A549 (cell line): Measurements from ENCODE around the gene STX19. TPM values are rescaled to one million over a fixed set of nuclear protein-coding genes. Genes with fewer than 3 reads are reported as not detected.

ENCODE experiments used
- ATAC-seq, 2 experiments: fragments of 200-7000 bp in 1 of 2; fragments of >200 bp in 1 of 2; cut with Nextera tagmentation in 1 of 2; cut with Tn5 transposase in 1 of 2; 3 replicates each; pipeline versions ENCODE4 v1.8.0 to v1.9.1; 2018 to 2020; ENCODE audit warnings: mild to moderate bottlenecking in 1 of 2, moderate library complexity in 1 of 2
- CTCF ChIA-PET: fragments of 300-600 bp; sonication (Branson Sonifier 250); formaldehyde crosslinking; extraction: SDS; loops from one replicate; lab custom pipeline; 2021; ENCODE audit warnings: antibody characterized with exemption, inconsistent platforms; lab: Yijun Ruan, JAX
- POLR2A ChIA-PET: fragments of 350-600 bp; formaldehyde crosslinking; extraction: SDS; loops from one replicate; lab custom pipeline; 2021; ENCODE audit warnings: antibody characterized with exemption, inconsistent platforms; lab: Yijun Ruan, JAX
- DNase-seq, 2 experiments: peaks; one replicate each; pipeline versions ENCODE4 v3.0.0 to v3.0.0-alpha.2; 2011 to 2016; ENCODE audit warnings: low read depth in 1 of 2, low spot score in 1 of 2
- FAIRE-seq: peaks from 2 replicates; lab custom pipeline; 2011; peaks lifted over from hg19 to GRCh38; lab: Jason Lieb, UNC
- H3K27ac ChIP-seq, 2 experiments: fragments of >200 bp; sonication (Bioruptor Twin); formaldehyde crosslinking; 3 replicates each; pipeline ENCODE4 v1.5.1; 2016 to 2017
- H3K4me1 ChIP-seq: fragments of >200 bp; sonication (Bioruptor Twin); formaldehyde crosslinking; 3 replicates; pipeline ENCODE4 v1.6.1; 2016
- H3K4me2 ChIP-seq: fragments of >200 bp; sonication (Bioruptor Twin); formaldehyde crosslinking; 3 replicates; pipeline ENCODE4 v1.6.1; 2016
- H3K4me3 ChIP-seq: fragments of >200 bp; sonication (Bioruptor Twin); formaldehyde crosslinking; 3 replicates; pipeline ENCODE4 v1.5.1; 2016
- H3K9me3 ChIP-seq: fragments of >200 bp; sonication (Bioruptor Twin); formaldehyde crosslinking; 3 replicates; pipeline ENCODE4 v1.6.1; 2016
- CEBPB ChIP-seq, 2 experiments: fragments of >200 bp in 1 of 2; sonication (Bioruptor Twin) in 1 of 2; formaldehyde crosslinking in 1 of 2; IDR thresholded peaks; 2 replicates each; pipeline ENCODE4 v1.6.1; 2012 to 2016
- CHD4 ChIP-seq: fragments of 200-600 bp; sonication (generic); IDR thresholded peaks from 2 replicates; pipeline ENCODE4 v1.6.1; 2016; ENCODE audit warnings: antibody characterized with exemption, mild to moderate bottlenecking, borderline replicate concordance
- EHF ChIP-seq: fragments of 250-450 bp; sonication (Bioruptor Pico); IDR thresholded peaks from 2 replicates; pipeline ENCODE4 v1.5.0; 2020; ENCODE audit warnings: mild to moderate bottlenecking
- EP300 ChIP-seq, 2 experiments: fragments of >200 bp; sonication (Bioruptor Twin); formaldehyde crosslinking; IDR thresholded peaks; 2 replicates in 1 of 2; 3 replicates in 1 of 2; pipeline ENCODE4 v1.6.1; 2016 to 2017
- ESRRA ChIP-seq: fragments of 150-350 bp; IDR thresholded peaks from 2 replicates; pipeline ENCODE4 v1.6.1; 2014; ENCODE audit warnings: mild to moderate bottlenecking, low read length, borderline replicate concordance
- FOSL2 ChIP-seq, 2 experiments: fragments of 450-650 bp in 1 of 2; fragments of >200 bp in 1 of 2; sonication (Bioruptor Twin) in 1 of 2; formaldehyde crosslinking; IDR thresholded peaks; 2 replicates each; pipeline versions ENCODE4 v1.5.0 to v1.6.1; 2016 to 2020; ENCODE audit warnings: mild to moderate bottlenecking in 1 of 2, moderate library complexity in 1 of 2
- HDAC2 ChIP-seq: fragments of 200-600 bp; sonication (generic); IDR thresholded peaks from 2 replicates; pipeline ENCODE4 v1.6.1; 2016
- HEYL ChIP-seq: fragments of 250-450 bp; sonication (Bioruptor Pico); IDR thresholded peaks from 2 replicates; pipeline ENCODE4 v1.8.0; 2021; ENCODE audit warnings: mild to moderate bottlenecking, moderate library complexity
- HOXA7 ChIP-seq: fragments of 250-450 bp; sonication (Bioruptor Pico); IDR thresholded peaks from 2 replicates; pipeline ENCODE4 v1.5.0; 2020; ENCODE audit warnings: mild to moderate bottlenecking, moderate library complexity
- HOXB5 ChIP-seq: fragments of 250-450 bp; sonication (Bioruptor Pico); IDR thresholded peaks from 2 replicates; pipeline ENCODE4 v1.5.0; 2020; ENCODE audit warnings: mild to moderate bottlenecking, moderate library complexity
- JUN ChIP-seq, 2 experiments: fragments of >200 bp; sonication (Bioruptor Twin); formaldehyde crosslinking; IDR thresholded peaks; 2 replicates in 1 of 2; 3 replicates in 1 of 2; pipeline ENCODE4 v1.6.1; 2016 to 2017
- JUNB ChIP-seq: fragments of >200 bp; sonication (Bioruptor Twin); formaldehyde crosslinking; IDR thresholded peaks from 2 replicates; pipeline ENCODE4 v1.6.1; 2016
- KDM1A ChIP-seq: fragments of 200-600 bp; sonication (generic); IDR thresholded peaks from 2 replicates; pipeline ENCODE4 v1.6.1; 2016; ENCODE audit warnings: low read depth, mild to moderate bottlenecking
- MYC ChIP-seq: IDR thresholded peaks from 2 replicates; pipeline ENCODE4 v1.6.1; 2012; ENCODE audit warnings: mild to moderate bottlenecking, inconsistent platforms, low read length, improper control_type of control experiment, borderline replicate concordance
- NPAS2 ChIP-seq: fragments of 250-450 bp; sonication (Bioruptor Pico); IDR thresholded peaks from 2 replicates; pipeline ENCODE4 v1.8.0; 2022; ENCODE audit warnings: mild to moderate bottlenecking, moderate library complexity, borderline replicate concordance
- PHF8 ChIP-seq: fragments of 200-600 bp; sonication (generic); IDR thresholded peaks from 2 replicates; pipeline ENCODE4 v1.6.1; 2016; ENCODE audit warnings: low read depth, mild to moderate bottlenecking, antibody characterized with exemption, moderate library complexity, borderline replicate concordance
- POLR2A ChIP-seq: IDR thresholded peaks from 2 replicates; pipeline ENCODE4 v1.6.1; 2012; ENCODE audit warnings: mild to moderate bottlenecking, low read length
- RARB ChIP-seq: fragments of 250-450 bp; sonication (Bioruptor Pico); IDR thresholded peaks from 2 replicates; pipeline ENCODE4 v1.8.0; 2021; ENCODE audit warnings: mild to moderate bottlenecking, moderate library complexity
- RFX5 ChIP-seq: fragments of 450-650 bp; IDR thresholded peaks from 2 replicates; pipeline ENCODE4 v1.7.1; 2014; ENCODE audit warnings: antibody characterized with exemption, mild to moderate bottlenecking, moderate library complexity
- ZFP36 ChIP-seq: fragments of 450-650 bp; IDR thresholded peaks from 2 replicates; pipeline ENCODE4 v1.6.1; 2014; ENCODE audit warnings: borderline replicate concordance; ENCODE audit not compliant: partially characterized antibody
- WGBS: methylation state at CpG from one replicate; pipeline ENCODE4 v1.1.6; 2017; ENCODE audit errors: missing lambda C conversion rate; 5-methylcytosine and 5-hydroxymethylcytosine counted together
- polyA plus RNA-seq, 4 experiments: library from polyadenylated mRNA; depleted of rRNA in 3 of 4; stranded (reverse); fragments of >200 nt; fragmentation: RNase III in 1 of 4; extraction: RNeasy Plus Mini Kit Qiagen cat#74134 plus additional on column Dnase treatment in 1 of 4; gene quantifications; 2 replicates in 3 of 4; 3 replicates in 1 of 4; pipeline ENCODE4 v1.2.3, GENCODE V29; 2011 to 2017
- TF ChIP-seq, protein P1 (sequence below): fragments of >200 bp; sonication (Bioruptor Twin); formaldehyde crosslinking; IDR thresholded peaks from 3 replicates; pipeline ENCODE4 v1.5.1; 2016
- TF ChIP-seq, protein P2 (sequence below): fragments of 250-450 bp; sonication (Bioruptor Pico); IDR thresholded peaks from 2 replicates; pipeline ENCODE4 v1.5.0; 2020; ENCODE audit warnings: low read depth, mild to moderate bottlenecking, moderate library complexity
- TF ChIP-seq, protein P3 (sequence below): fragments of 200-600 bp; sonication (generic); IDR thresholded peaks from 2 replicates; pipeline ENCODE4 v1.6.1; 2016; ENCODE audit warnings: antibody characterized with exemption, mild to moderate bottlenecking, moderate library complexity
- TF ChIP-seq, protein P4 (sequence below): fragments of 450-650 bp; IDR thresholded peaks from 2 replicates; pipeline ENCODE4 v1.6.1; 2014; ENCODE audit warnings: antibody characterized with exemption
- TF ChIP-seq, protein P5 (sequence below): fragments of >200 bp; sonication (Bioruptor Twin); formaldehyde crosslinking; IDR thresholded peaks from 2 replicates; pipeline ENCODE4 v1.6.1; 2016
- TF ChIP-seq, protein P6 (sequence below): IDR thresholded peaks from 2 replicates; pipeline ENCODE4 v1.6.1; 2012

The STX19 gene
- polyA plus RNA-seq, 2 of the 4 experiments (the other 2 are of a cell fraction), result 0.17 TPM; not detected in 1

DNA sequence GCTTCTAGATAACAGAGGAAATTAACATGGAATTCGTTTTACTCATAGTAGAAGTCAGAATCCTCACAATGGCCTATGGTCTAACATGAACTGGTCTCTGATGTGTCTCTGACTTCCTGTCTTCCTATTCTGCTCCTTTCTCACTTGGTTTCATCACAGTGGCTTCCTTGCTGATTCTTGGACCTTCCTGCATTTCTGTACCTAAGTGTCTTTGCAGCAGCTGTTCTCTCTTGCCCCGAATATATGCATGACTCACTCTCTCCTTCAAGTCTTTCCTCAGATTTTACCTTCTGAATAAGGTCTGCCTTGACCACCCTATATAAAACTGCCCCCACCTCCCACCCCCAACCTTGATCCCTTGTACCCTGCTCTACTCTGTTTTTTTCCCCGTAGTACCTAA, 34.3 kb downstream of the STX19 start:
- TF ChIP-seq HOXB5 (CRISPR knock-in tag) (no peak), HOXA7 (CRISPR knock-in tag) (no peak), JUN (IDR thresholded peaks at IDR 0.05) (no peak), FOSL2 (IDR thresholded peaks at IDR 0.05) (no peak), FOSL2 (CRISPR knock-in tag; IDR thresholded peaks at IDR 0.05) (no peak), ESRRA (no peak), ZFP36 (no peak), JUNB (no peak), NPAS2 (no peak), HDAC2 (no peak), RFX5 (no peak), POLR2A (no peak), PHF8 (no peak), HEYL (CRISPR knock-in tag) (no peak), CHD4 (no peak)
- TF ChIP-seq, protein P1, sequence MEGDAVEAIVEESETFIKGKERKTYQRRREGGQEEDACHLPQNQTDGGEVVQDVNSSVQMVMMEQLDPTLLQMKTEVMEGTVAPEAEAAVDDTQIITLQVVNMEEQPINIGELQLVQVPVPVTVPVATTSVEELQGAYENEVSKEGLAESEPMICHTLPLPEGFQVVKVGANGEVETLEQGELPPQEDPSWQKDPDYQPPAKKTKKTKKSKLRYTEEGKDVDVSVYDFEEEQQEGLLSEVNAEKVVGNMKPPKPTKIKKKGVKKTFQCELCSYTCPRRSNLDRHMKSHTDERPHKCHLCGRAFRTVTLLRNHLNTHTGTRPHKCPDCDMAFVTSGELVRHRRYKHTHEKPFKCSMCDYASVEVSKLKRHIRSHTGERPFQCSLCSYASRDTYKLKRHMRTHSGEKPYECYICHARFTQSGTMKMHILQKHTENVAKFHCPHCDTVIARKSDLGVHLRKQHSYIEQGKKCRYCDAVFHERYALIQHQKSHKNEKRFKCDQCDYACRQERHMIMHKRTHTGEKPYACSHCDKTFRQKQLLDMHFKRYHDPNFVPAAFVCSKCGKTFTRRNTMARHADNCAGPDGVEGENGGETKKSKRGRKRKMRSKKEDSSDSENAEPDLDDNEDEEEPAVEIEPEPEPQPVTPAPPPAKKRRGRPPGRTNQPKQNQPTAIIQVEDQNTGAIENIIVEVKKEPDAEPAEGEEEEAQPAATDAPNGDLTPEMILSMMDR, result no peak
- TF ChIP-seq, protein P2, sequence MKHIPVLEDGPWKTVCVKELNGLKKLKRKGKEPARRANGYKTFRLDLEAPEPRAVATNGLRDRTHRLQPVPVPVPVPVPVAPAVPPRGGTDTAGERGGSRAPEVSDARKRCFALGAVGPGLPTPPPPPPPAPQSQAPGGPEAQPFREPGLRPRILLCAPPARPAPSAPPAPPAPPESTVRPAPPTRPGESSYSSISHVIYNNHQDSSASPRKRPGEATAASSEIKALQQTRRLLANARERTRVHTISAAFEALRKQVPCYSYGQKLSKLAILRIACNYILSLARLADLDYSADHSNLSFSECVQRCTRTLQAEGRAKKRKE, result no peak
- TF ChIP-seq, protein P3, sequence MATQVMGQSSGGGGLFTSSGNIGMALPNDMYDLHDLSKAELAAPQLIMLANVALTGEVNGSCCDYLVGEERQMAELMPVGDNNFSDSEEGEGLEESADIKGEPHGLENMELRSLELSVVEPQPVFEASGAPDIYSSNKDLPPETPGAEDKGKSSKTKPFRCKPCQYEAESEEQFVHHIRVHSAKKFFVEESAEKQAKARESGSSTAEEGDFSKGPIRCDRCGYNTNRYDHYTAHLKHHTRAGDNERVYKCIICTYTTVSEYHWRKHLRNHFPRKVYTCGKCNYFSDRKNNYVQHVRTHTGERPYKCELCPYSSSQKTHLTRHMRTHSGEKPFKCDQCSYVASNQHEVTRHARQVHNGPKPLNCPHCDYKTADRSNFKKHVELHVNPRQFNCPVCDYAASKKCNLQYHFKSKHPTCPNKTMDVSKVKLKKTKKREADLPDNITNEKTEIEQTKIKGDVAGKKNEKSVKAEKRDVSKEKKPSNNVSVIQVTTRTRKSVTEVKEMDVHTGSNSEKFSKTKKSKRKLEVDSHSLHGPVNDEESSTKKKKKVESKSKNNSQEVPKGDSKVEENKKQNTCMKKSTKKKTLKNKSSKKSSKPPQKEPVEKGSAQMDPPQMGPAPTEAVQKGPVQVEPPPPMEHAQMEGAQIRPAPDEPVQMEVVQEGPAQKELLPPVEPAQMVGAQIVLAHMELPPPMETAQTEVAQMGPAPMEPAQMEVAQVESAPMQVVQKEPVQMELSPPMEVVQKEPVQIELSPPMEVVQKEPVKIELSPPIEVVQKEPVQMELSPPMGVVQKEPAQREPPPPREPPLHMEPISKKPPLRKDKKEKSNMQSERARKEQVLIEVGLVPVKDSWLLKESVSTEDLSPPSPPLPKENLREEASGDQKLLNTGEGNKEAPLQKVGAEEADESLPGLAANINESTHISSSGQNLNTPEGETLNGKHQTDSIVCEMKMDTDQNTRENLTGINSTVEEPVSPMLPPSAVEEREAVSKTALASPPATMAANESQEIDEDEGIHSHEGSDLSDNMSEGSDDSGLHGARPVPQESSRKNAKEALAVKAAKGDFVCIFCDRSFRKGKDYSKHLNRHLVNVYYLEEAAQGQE, result no peak
- TF ChIP-seq, protein P4, sequence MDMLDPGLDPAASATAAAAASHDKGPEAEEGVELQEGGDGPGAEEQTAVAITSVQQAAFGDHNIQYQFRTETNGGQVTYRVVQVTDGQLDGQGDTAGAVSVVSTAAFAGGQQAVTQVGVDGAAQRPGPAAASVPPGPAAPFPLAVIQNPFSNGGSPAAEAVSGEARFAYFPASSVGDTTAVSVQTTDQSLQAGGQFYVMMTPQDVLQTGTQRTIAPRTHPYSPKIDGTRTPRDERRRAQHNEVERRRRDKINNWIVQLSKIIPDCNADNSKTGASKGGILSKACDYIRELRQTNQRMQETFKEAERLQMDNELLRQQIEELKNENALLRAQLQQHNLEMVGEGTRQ, result no peak
- TF ChIP-seq, protein P5, sequence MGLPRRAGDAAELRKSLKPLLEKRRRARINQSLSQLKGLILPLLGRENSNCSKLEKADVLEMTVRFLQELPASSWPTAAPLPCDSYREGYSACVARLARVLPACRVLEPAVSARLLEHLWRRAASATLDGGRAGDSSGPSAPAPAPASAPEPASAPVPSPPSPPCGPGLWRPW, result no peak
- Histone ChIP-seq H3K4me2 (no peak overlapping the region), H3K27ac (no peak overlapping the region), H3K4me1 (no peaks in the 10 kb centered on the region), H3K4me3 (no peak overlapping the region), H3K9me3 (no peaks in the 10 kb centered on the region)
- ChIA-PET CTCF (interaction anchor here (1.4 to 1.7 kb wide), 2 partner anchors 11 to 75 kb away, joined by 5 to 7 read pairs; no protein-coding TSS in a partner anchor), POLR2A (interaction anchor here (1.2 kb wide), 1 partner anchor 14 kb away, joined by 7 read pairs; no protein-coding TSS in a partner anchor)
- ATAC-seq (no peak), DNase-seq (no peak), FAIRE-seq (no peak)
- 73% methylated on average over 3 of the region's 3 CpGs for WGBS

DNA sequence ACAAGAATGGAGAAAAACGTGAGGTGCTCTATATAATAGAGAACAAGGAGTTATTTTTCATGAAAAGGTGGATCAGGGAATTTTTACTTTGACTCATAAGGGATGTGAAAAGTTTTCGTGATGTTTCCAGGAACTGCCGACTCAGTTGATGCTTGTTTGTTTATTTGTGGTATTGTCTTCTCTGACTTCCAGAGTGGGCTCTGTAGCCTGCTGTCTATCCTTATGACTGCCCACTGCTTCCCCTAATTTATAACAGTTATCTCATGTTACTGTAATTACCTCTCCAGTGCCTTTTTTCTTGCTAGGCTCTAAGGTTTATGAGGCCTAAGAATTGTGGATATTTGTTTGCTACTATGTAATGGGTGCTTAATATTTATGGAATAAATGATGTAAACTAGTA, 36.2 kb downstream of the STX19 start:
- no peaks in the 10 kb centered on the region for H3K9me3 ChIP-seq
- WGBS, result 80% methylated on average over 3 of the region's 3 CpGs
- no peak for ATAC-seq
- H3K4me2 ChIP-seq, result no peak overlapping the region
- ChIA-PET CTCF (no interaction called here), POLR2A (no interaction called here)
- H3K4me1 ChIP-seq, result peaks cover 7% of the 10 kb centered on the region; the same call in 2 of the 3 replicates
- FAIRE-seq, result no peak
- no peak overlapping the region for H3K4me3 ChIP-seq
- H3K27ac ChIP-seq, result no peak overlapping the region
- DNase-seq, result no peak
- TF ChIP-seq, protein P6, sequence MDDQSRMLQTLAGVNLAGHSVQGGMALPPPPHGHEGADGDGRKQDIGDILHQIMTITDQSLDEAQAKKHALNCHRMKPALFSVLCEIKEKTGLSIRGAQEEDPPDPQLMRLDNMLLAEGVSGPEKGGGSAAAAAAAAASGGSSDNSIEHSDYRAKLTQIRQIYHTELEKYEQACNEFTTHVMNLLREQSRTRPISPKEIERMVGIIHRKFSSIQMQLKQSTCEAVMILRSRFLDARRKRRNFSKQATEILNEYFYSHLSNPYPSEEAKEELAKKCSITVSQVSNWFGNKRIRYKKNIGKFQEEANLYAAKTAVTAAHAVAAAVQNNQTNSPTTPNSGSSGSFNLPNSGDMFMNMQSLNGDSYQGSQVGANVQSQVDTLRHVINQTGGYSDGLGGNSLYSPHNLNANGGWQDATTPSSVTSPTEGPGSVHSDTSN, result no peak
- no peak for TF ChIP-seq CEBPB (IDR thresholded peaks at IDR 0.05)
- TF ChIP-seq ZFP36, result no peak
- no peak for TF ChIP-seq EP300 (IDR thresholded peaks at IDR 0.05)
- TF ChIP-seq EHF (CRISPR knock-in tag), result no peak
- no peak for TF ChIP-seq MYC
- TF ChIP-seq KDM1A, result no peak
- TF ChIP-seq RFX5, result no peak
- TF ChIP-seq, protein P1, result no peak
- TF ChIP-seq, protein P4, result no peak
- no peak for TF ChIP-seq RARB (CRISPR knock-in tag)
